Right hindlimb (tissue), 1 donor: ENCODE results near the gene ECI2.
A peak's percentile ranks its signal among the peaks of the same experiment; 100 is the strongest.

Experiments
- DNase-seq: peaks from one replicate; pipeline ENCODE4 v3.0.0-alpha.2; 2018

ECI2 gene

GRCh38 chr6:4134841-4135664, at the start of gene ECI2:
Gene ECI2 (minus strand): TSS chr6:4135575. CDS start chr6:4135560, 15 bp downstream.
- DNase-seq, result no peak

- DNase-seq, result no peak
Observed at GRCh38 chr6:4180652-4181255, 45.4 kb upstream of the ECI2 start.

GRCh38 chr6:4179960-4180651, 44.7 kb upstream of the ECI2 start:
- DNase-seq, result no peak

DNA sequence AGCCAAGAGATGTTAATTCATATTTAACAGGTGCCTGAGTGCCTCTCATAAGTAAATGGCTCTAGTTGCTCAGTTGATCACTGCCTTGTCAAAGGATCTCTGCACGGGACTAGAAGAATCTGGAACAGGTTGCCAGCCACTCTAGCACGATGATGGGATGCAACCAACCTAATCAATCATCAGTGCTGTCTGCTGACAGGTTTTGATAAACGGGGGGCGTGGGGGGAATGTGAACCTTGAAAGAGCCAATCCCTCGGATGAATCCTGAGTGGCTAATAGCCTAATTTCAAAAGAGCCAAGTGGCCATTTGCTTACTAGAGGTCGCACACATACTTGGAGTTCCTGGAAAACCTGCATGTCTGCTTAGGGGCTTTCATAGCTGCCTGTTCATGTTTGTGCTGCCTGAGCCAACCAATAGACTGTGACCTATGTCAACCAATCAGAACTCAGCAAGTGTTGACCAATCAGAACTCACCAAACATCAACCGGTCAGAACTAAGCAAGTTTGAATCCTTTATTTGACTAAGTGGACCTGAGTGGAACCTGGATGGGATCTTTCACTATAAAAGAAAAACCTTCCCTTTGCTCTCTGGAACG, 43.5 kb upstream of the ECI2 start:
- DNase-seq, result no peak

- no peak for DNase-seq
Observed at GRCh38 chr6:4176907-4177306, 41.5 kb upstream of the ECI2 start.

- no peak for DNase-seq
Observed at GRCh38 chr6:4174042-4174441, 38.7 kb upstream of the ECI2 start.

DNA sequence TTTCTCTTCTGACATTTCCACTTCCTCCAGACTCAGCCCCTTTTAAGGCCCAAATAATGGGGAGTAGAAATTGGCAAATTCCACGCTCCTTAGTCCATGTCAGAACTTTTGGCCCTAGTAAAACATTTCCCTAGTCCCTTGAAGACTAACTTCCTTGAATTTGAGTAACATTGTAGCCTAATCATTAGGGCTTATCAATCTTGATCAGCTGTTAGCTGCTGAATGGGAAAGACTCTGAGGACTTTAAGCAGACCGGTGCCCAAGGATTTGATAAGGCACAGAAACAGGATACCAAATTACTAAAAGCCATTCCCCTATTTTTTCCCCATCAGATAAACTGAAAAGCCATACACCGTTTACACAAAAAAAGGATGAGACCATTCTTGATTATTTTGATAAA, 37.0 kb upstream of the ECI2 start:
- DNase-seq, result no peak

- no peak for DNase-seq
Observed at GRCh38 chr6:4170297-4170696, 34.9 kb upstream of the ECI2 start.

DNA sequence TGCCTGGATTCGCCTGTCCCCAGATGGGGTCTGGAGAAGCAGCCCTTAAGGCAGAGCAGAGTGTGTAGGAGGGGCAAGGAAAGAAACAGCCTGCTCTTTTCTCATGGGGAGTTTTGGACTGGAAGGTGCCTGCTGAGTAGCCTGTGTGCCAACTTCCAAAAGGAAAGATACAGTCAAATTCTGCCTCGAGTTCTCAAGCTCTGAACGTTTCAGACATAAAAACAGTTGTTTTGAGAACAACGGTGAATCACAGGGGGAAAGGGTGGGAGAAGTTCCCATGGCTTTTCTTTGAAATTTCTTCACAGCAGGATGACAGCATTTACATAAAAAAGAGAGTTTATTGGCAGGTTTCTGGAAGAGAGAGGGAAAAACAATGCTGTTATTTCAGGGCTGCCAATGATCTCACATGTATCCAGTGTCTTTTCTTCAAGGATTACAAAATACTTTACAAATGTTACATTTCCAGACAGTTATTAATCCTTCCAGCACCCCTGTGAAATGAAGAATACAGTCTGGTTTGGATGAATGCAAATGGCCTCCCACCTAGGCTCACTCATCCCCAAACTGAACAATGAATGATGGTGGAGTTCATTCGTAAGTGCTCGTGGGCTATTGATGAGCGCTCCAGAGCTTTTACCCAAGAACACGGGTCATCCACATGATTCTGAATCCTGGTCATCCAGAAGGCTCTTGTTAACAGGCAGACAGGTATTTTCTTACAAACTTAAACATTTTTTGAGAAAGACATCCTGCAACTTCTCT, 33.8 kb upstream of the ECI2 start:
- no peak for DNase-seq

DNA sequence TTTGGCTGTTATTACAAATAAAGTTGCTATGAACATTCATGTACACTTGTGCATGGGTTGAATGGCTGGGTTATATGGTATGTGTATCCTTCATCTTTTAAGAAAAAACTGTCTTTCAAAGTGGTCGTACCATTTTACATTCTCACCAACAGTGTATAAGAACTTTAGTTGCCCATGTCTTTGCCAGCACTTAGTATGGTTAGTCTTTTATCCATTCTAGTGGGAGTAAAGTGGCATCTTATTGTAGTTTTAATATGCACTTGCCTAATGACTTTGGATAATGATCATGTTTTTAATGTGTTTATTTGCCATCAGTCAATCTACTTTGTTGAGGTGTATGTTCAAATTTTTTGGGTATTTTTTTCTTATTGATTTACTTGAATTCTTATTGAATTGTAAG, 32.5 kb upstream of the ECI2 start:
- no peak for DNase-seq

DNA sequence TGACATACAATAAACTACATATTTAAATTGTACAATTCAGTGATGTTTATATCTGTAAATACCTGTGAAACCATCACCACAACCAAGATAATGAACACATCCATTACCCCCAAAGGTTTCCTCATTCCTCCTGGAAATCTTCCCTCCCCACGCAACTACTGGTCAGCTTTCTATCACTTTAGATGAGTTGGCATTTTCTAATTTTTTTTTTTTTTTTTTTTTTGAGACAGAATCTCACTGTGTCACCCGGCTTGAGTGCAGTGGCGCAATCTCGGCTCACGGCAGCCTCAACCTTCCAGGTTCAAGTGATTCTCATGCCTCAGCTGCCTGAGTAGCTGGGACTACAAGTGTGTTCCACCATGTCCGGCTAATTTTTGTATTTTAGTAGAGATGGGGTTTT, 31.7 kb upstream of the ECI2 start:
- no peak for DNase-seq

GRCh38 chr6:4164456-4164855, 29.1 kb upstream of the ECI2 start:
- no peak for DNase-seq

DNA sequence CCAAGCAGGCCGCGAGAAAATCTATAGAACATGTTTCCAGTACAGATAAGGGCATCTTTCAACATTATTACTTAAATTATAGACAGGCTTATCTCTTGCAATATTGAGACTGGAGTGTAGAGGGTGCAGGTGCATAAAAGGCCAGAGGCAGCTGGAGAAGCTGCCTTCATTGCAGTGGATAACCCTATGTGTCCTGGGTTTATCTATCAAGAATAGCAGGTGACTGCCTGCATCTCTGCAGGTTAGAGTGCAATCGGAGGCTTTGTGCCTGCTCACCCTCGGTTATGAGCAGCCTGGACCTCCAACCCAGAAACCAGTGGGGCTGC, 28.7 kb upstream of the ECI2 start:
- DNase-seq, result no peak

DNA sequence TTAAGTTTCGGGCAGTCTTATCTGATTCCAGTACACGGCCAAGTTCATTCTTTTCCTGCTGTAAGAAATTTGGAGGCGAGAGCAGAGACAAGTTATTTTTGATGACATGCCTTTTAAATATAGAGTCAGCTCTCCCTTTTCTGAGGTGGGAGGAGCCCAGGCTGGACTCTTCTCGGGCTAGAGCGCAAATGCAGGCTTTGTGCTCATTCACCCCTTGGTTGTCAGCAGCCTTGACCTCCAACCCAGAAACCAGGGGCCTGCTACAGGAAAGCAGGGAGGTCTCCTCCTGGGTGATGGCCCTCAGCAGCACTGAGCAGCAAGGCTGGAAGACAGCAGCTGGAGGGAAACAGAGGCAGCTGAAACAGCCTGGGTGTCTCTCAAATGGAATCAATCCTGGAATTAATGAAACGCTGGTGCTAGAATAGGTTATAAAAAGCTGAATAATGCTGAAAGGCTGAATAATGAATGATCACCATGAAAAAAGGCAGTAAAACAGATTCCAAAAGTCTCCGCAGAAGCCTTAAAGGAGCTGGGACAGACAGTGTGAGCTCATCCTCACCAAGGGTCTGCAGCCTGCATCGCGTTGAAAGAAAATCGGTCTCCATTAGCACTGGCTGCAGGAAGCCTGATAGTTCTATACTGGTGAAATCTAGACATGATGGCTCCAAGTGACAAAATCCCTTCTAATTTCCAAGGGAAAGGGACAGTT, 28.2 kb upstream of the ECI2 start:
- no peak for DNase-seq

GRCh38 chr6:4162370-4162769, 27.0 kb upstream of the ECI2 start:
- DNase-seq, result no peak

- no peak for DNase-seq
Observed at GRCh38 chr6:4159491-4159890, 24.1 kb upstream of the ECI2 start.

- no peak for DNase-seq
Observed at GRCh38 chr6:4157506-4157905, 22.1 kb upstream of the ECI2 start.

- peak; percentile 80 for DNase-seq
Observed at GRCh38 chr6:4155848-4156466, 20.6 kb upstream of the ECI2 start.

GRCh38 chr6:4153514-4153985, 18.2 kb upstream of the ECI2 start:
- DNase-seq, result no peak

DNA sequence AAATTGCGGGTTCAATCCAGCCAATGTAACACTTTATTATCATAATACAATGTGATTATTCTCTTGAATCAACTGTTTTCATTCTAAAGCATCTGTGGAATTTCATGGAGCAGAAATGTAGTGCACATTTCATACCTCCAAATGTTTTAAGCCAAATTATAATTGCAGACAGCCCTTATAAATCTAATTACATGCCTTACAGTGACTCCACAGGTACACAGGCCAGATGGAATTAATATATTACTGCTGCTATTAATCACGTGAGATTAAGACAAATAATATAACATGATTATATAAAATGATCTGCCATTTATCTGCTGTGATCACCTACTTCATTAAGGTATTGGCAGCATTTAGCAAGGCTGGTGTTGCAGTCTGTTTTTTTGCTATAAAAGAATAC, 9.7 kb upstream of the ECI2 start:
- no peak for DNase-seq

GRCh38 chr6:4139272-4139671, 3.9 kb upstream of the ECI2 start:
- no peak for DNase-seq

DNA sequence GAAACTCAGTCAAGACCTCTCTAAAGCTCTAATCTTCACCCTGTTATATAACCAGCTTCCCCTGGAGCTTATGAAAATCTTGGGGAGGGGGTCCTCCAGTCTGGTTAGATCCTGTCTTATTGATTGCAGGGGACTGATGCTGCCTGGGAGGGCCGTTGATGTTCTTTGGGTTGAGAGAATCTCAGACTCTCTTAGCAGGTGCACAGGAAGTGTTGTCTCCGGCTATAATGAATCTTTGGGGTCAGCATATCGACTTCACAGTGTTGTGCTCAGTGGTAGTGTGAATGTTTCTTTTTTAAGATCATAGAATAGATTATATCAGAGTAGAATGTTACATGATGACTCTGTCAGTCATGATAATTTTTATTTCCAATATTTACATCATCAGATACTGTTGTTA, 2.8 kb upstream of the ECI2 start:
- DNase-seq, result no peak
